ENCODE results near the gene TMC4. TPM values are rescaled to one million over a fixed set of nuclear protein-coding genes. Genes with fewer than 3 reads are reported as not detected.
A peak's percentile ranks its signal among the peaks of the same experiment; 100 is the strongest.

The TMC4 gene
- total and polyA plus RNA-seq, 2 donors from 2014 or later = 64.6 to 98.9 TPM

DNA sequence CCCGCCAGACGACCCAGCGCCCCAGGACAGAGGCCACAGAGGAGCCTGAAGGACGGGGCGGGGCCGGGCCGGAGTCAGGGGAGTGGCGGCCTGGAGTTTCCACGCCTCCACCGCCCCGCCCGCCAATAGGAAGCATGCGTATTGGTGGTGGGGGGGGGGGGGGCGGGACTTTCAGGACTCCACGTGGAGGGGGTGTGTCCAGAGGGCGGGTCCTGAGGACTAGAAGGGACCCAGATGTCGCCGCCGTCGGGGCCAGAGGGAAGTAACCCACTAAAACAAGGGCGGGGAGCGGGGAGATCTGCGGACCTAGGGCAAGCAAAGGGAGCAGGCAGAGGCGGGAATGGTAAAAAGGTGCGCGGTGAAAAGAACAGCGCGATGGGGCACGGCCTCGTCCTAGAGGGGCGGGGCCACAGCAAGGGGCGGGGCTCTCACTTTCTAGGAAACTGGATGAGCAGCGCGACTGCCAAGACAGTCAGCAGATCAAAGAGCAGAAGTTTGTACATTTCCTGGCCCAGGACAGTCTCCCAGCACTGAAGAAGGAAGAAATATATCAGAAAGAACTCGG is 10.6 kb downstream of the TMC4 start:
- H3K9me3 ChIP-seq (ENCODE audit: control insufficient read depth in 2 of 3, insufficient read depth in 1 of 3, low read length in 3 of 3) = no peaks in the 10 kb centered on the region
- H3K9ac ChIP-seq (ENCODE audit: low read length in 3 of 3) = no peak overlapping the region
- FAIRE-seq (no peak), DNase-seq (peak; percentile 74 to 96 (median 90))
- H3K36me3 ChIP-seq (ENCODE audit: control insufficient read depth in 2 of 3, insufficient read depth in 3 of 3, low read length in 3 of 3) = peaks cover 0 to 7% (median 5%) of the 10 kb centered on the region in 3 donors
- H3K27ac ChIP-seq (ENCODE audit: low read depth in 2 of 2, low read length in 2 of 2) = peak overlapping the region in 1 of 2 donors; percentile 57
- H3K27me3 ChIP-seq (ENCODE audit: control insufficient read depth, insufficient read depth, low read length) = no peaks in the 10 kb centered on the region
- peaks cover 0 to 25% (median 13%) of the 10 kb centered on the region in 3 donors for H3K4me1 ChIP-seq (ENCODE audit: control insufficient read depth in 2 of 3, insufficient read depth in 2 of 3, low read depth in 1 of 3, low read length in 3 of 3)
- peak overlapping the region; percentile 35 to 51 (median 49) for H3K4me3 ChIP-seq (ENCODE audit: low read length in 3 of 3)
- no peak for TF ChIP-seq CTCF (IDR thresholded peaks at IDR 0.05; ENCODE audit: borderline replicate concordance, extremely low read depth, insufficient read depth)
- intact Hi-C loops (cut with DNase I) = no loop called here

- Histone ChIP-seq H3K4me3 (ENCODE audit: low read length in 3 of 3) (peak overlapping the region in 1 of 3 donors; percentile 79), H3K27ac (ENCODE audit: low read depth in 2 of 2, low read length in 2 of 2) (no peak overlapping the region), H3K4me1 (ENCODE audit: control insufficient read depth in 2 of 3, insufficient read depth in 2 of 3, low read depth in 1 of 3, low read length in 3 of 3) (peaks cover 0 to 25% (median 13%) of the 10 kb centered on the region in 3 donors), H3K9ac (ENCODE audit: low read length in 3 of 3) (peak overlapping the region in 1 of 3 donors; percentile 85), H3K9me3 (ENCODE audit: control insufficient read depth in 2 of 3, insufficient read depth in 1 of 3, low read length in 3 of 3) (no peaks in the 10 kb centered on the region), H3K27me3 (ENCODE audit: control insufficient read depth, insufficient read depth, low read length) (no peaks in the 10 kb centered on the region), H3K36me3 (ENCODE audit: control insufficient read depth in 2 of 3, insufficient read depth in 3 of 3, low read length in 3 of 3) (peaks cover 2 to 13% (median 10%) of the 10 kb centered on the region in 3 donors)
- FAIRE-seq (no peak), DNase-seq (peak in 2 of 5 donors; percentile 47 to 71)
- intact Hi-C loops (cut with DNase I) = no loop called here
- TF ChIP-seq CTCF (IDR thresholded peaks at IDR 0.05; ENCODE audit: borderline replicate concordance, extremely low read depth, insufficient read depth) = no peak
These were observed 12.1 kb downstream of the TMC4 start for GRCh38 chr19:54160854-54161253.

GRCh38 chr19:54160182-54160811 is 12.7 kb downstream of the TMC4 start:
- FAIRE-seq = no peak
- Histone ChIP-seq H3K27me3 (ENCODE audit: control insufficient read depth, insufficient read depth, low read length) (no peaks in the 10 kb centered on the region), H3K9me3 (ENCODE audit: control insufficient read depth in 2 of 3, insufficient read depth in 1 of 3, low read length in 3 of 3) (no peaks in the 10 kb centered on the region), H3K4me3 (ENCODE audit: low read length in 3 of 3) (peak overlapping the region; percentile 62 to 79 (median 71)), H3K36me3 (ENCODE audit: control insufficient read depth in 2 of 3, insufficient read depth in 3 of 3, low read length in 3 of 3) (peaks cover 2 to 15% (median 10%) of the 10 kb centered on the region in 3 donors), H3K9ac (ENCODE audit: low read length in 3 of 3) (peak overlapping the region; percentile 50 to 85 (median 58)), H3K27ac (ENCODE audit: low read depth in 2 of 2, low read length in 2 of 2) (peak overlapping the region; percentile 61 to 66), H3K4me1 (ENCODE audit: control insufficient read depth in 2 of 3, insufficient read depth in 2 of 3, low read depth in 1 of 3, low read length in 3 of 3) (peaks cover 0 to 25% (median 13%) of the 10 kb centered on the region in 3 donors)
- no peak for TF ChIP-seq CTCF (IDR thresholded peaks at IDR 0.05; ENCODE audit: borderline replicate concordance, extremely low read depth, insufficient read depth)
- peak in 3 of 5 donors; percentile 50 to 80 (median 80) for DNase-seq
- intact Hi-C loops (cut with DNase I) = no loop called here
